Endothelial cell of umbilical vein (primary cell): Measurements from ENCODE around the gene TRIM43B.
"Not testable (repeated sequence)": the region's sequence is repeated elsewhere in the genome, so short reads cannot be mapped to it uniquely, and the experiment has no call there.

Source experiments
- EZH2 ChIP-seq: IDR thresholded peaks from 2 replicates; pipeline ENCODE4 v1.6.1; 2012; ENCODE audit warnings: borderline replicate concordance, low read depth, mild to moderate bottlenecking, moderate library complexity, low read length, inconsistent platforms; ENCODE audit not compliant: severe bottlenecking
- FOS ChIP-seq: IDR thresholded peaks from 2 replicates; pipeline ENCODE4 v1.6.1; 2011; ENCODE audit warnings: mild to moderate bottlenecking, low read length, moderate library complexity, borderline replicate concordance; ENCODE audit not compliant: insufficient read depth
- GATA2 ChIP-seq: IDR thresholded peaks from 2 replicates; pipeline ENCODE4 v1.7.0; 2011; ENCODE audit warnings: low read depth, mild to moderate bottlenecking, moderate library complexity, mixed read lengths, low read length; ENCODE audit not compliant: insufficient read length, insufficient read depth
- POLR2A ChIP-seq: IDR thresholded peaks from 2 replicates; pipeline ENCODE4 v1.6.1; 2012; ENCODE audit warnings: low read depth, mild to moderate bottlenecking, control low read depth, low read length
- POLR2AphosphoS5 ChIP-seq: IDR thresholded peaks from 2 replicates; pipeline ENCODE4 v1.6.1; 2012; ENCODE audit warnings: low read depth, mild to moderate bottlenecking, control low read depth, low read length, moderate library complexity; ENCODE audit not compliant: insufficient read depth
- TF ChIP-seq, protein P1 (sequence below), 2 donors: IDR thresholded peaks; 1 replicate in 1 of 2; 2 replicates in 1 of 2; pipeline ENCODE4 v1.5.1; 2011; ENCODE audit warnings: low read length in 2 of 2, mild to moderate bottlenecking in 2 of 2, moderate library complexity in 2 of 2, control low read depth in 1 of 2, inconsistent platforms in 1 of 2, low read depth in 1 of 2; ENCODE audit not compliant: insufficient read depth in 1 of 2; ENCODE audit errors: extremely low read depth in 1 of 2
- TF ChIP-seq, protein P2 (sequence below): IDR thresholded peaks from 2 replicates; pipeline ENCODE4 v1.6.1; 2011; ENCODE audit not compliant: insufficient read depth, insufficient read length

DNA sequence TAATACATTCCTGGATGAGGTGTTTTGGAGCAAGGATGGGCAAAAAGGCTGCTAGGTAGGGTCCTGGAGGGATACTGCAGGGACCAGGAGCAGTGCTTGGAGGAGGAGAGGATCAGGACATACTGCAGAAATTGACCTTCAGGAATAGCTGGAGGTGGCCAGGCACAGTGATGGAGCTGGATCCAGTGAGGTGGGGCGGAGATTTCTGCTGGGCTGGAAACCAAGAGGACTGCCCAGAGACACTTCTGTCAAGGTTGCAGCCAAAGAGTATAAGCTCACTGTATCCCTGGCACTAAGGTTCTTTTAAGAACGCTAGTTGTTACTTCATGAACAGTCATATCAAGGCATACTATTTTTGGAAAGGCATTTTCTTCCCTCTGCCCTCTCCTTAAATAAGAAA is 39.2 kb downstream of the TRIM43B start:
- TF ChIP-seq, protein P1, sequence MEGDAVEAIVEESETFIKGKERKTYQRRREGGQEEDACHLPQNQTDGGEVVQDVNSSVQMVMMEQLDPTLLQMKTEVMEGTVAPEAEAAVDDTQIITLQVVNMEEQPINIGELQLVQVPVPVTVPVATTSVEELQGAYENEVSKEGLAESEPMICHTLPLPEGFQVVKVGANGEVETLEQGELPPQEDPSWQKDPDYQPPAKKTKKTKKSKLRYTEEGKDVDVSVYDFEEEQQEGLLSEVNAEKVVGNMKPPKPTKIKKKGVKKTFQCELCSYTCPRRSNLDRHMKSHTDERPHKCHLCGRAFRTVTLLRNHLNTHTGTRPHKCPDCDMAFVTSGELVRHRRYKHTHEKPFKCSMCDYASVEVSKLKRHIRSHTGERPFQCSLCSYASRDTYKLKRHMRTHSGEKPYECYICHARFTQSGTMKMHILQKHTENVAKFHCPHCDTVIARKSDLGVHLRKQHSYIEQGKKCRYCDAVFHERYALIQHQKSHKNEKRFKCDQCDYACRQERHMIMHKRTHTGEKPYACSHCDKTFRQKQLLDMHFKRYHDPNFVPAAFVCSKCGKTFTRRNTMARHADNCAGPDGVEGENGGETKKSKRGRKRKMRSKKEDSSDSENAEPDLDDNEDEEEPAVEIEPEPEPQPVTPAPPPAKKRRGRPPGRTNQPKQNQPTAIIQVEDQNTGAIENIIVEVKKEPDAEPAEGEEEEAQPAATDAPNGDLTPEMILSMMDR (IDR thresholded peaks at IDR 0.05; ENCODE audit: extremely low read depth in 1 of 2, insufficient read depth in 1 of 2, low read depth in 1 of 2, low read length in 2 of 2) = not testable (repeated sequence)
- TF ChIP-seq, protein P2, sequence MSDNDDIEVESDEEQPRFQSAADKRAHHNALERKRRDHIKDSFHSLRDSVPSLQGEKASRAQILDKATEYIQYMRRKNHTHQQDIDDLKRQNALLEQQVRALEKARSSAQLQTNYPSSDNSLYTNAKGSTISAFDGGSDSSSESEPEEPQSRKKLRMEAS = not testable (repeated sequence)
- not testable (repeated sequence) for TF ChIP-seq FOS, POLR2A, EZH2, GATA2, POLR2AphosphoS5
